SH-SY5Y (cell line): Measurements from ENCODE around the gene MYL9.

Experiments
- GATA2 ChIP-seq: IDR thresholded peaks from 2 replicates; pipeline ENCODE4 v1.6.1; 2011; ENCODE audit warnings: mild to moderate bottlenecking, low read depth, low read length
- GATA3 ChIP-seq: IDR thresholded peaks from 2 replicates; pipeline ENCODE4 v1.6.1; 2011; ENCODE audit warnings: low read depth, mild to moderate bottlenecking, low read length, moderate library complexity

DNA sequence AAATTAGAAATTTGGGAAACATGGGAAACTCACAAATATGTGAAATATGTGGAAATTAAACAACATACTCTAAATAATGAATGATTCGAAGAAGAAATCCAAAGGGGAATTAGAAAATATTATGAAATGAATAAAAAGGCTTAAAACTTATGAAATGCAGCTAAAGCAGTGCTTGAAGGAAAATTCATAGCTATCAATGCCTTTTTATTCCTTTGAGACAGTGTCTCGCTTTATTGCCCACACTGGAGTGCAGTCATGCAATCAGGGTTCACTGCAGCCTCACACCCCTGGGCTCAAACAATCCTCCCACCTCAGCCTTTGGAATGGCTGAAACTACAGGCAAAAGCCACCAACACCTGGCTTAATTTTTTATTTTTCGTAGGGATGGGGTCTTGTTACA, 24.2 kb downstream of the MYL9 start:
- TF ChIP-seq GATA2 = no peak
- TF ChIP-seq GATA3 = no peak
